Heart left ventricle (tissue), 16 donors: Measurements from ENCODE around the gene LSAMP. TPM values are rescaled to one million over a fixed set of nuclear protein-coding genes. Genes with fewer than 3 reads are reported as not detected.
A peak's percentile ranks its signal among the peaks of the same experiment; 100 is the strongest.

Experiments
- ATAC-seq, 4 donors: fragments of 200-7000 bp; cut with Tn5 transposase; one replicate each; pipeline ENCODE4 v1.9.1; 2020 to 2022; ENCODE audit warnings: moderate library complexity in 4 of 4, mild to moderate bottlenecking in 3 of 4, moderate number of reproducible peaks in 1 of 4
- DNase-seq, 5 donors: peaks; one replicate each; pipeline ENCODE4 v3.0.0-alpha.2; 2020
- H3K27ac ChIP-seq, 12 donors: fragments of 200-600 bp; sonication (generic) in 4 of 12; one replicate each; pipeline versions ENCODE4 v1.5.0 to v1.8.0; 2016 to 2022; ENCODE audit warnings: mild to moderate bottlenecking in 2 of 12
- H3K27me3 ChIP-seq, 9 donors: fragments of 200-600 bp; sonication (generic) in 2 of 9; one replicate each; pipeline versions ENCODE4 v1.5.1 to v1.8.0; 2016 to 2022; ENCODE audit warnings: mild to moderate bottlenecking in 3 of 9
- H3K36me3 ChIP-seq, 9 donors: fragments of 200-600 bp; sonication (generic) in 2 of 9; one replicate each; pipeline versions ENCODE4 v1.5.0 to v1.8.0; 2018 to 2022; ENCODE audit warnings: mild to moderate bottlenecking in 2 of 9
- H3K4me1 ChIP-seq, 12 donors: fragments of 200-600 bp; sonication (generic) in 4 of 12; one replicate each; pipeline versions ENCODE4 v1.5.0 to v1.8.0; 2016 to 2022; ENCODE audit warnings: mild to moderate bottlenecking in 3 of 12
- H3K4me3 ChIP-seq, 12 donors: fragments of 200-600 bp; sonication (generic) in 4 of 12; one replicate each; pipeline versions ENCODE4 v1.5.0 to v1.8.0; 2017 to 2022; ENCODE audit warnings: mild to moderate bottlenecking in 9 of 12, moderate library complexity in 4 of 12
- H3K9me3 ChIP-seq, 12 donors: fragments of 200-600 bp; sonication (generic) in 4 of 12; one replicate each; pipeline versions ENCODE4 v1.5.0 to v1.8.0; 2016 to 2022; ENCODE audit warnings: mild to moderate bottlenecking in 1 of 12
- POLR2A ChIP-seq, 2 donors: fragments of 450-650 bp; IDR thresholded peaks; one replicate each; pipeline ENCODE4 v1.6.1; 2017; ENCODE audit warnings: antibody characterized with exemption in 2 of 2, mild to moderate bottlenecking in 2 of 2, moderate library complexity in 2 of 2
- WGBS, 4 donors: extraction: QIAGEN DNeasy Blood & Tissue Kit in 2 of 4; methylation state at CpG; one replicate each; pipeline versions ENCODE4 v1.1.5 to v1.1.7; 2013 to 2018; 5-methylcytosine and 5-hydroxymethylcytosine counted together
- intact Hi-C, 10 donors: fragments of 100-400 bp; cut with DNase I; formaldehyde crosslinking; loops; one replicate each; pipeline versions ENCODE4 v1.11.1 to v1.14.2; 2022
- polyA plus RNA-seq, 2 donors: library from polyadenylated mRNA; stranded (reverse); fragments of 200-250 nt; gene quantifications; one replicate each; pipeline ENCODE4 v1.2.3, GENCODE V29; 2013
- total RNA-seq, 9 donors: library from RNA; depleted of rRNA in 2 of 9; stranded (reverse); fragments of >200 nt in 2 of 9; fragmentation: NEBNext Ultra II Directional in 3 of 9; extraction: Animal tissue kit (Norgen Biotek cat#: 25700) in 3 of 9; gene quantifications; one replicate each; pipeline versions ENCODE4 v1.1.0 to v1.2.4, GENCODE V29; 2016 to 2023
- TF ChIP-seq, protein P1 (sequence below), 12 donors: fragments of 200-600 bp; sonication (generic) in 4 of 12; IDR thresholded peaks; one replicate each; pipeline versions ENCODE4 v1.5.0 to v1.8.0; 2018 to 2022; ENCODE audit warnings: antibody characterized with exemption in 12 of 12, mild to moderate bottlenecking in 5 of 12
- donor health status: ischemic (EF 13 %, LVEDD 7.1; RV severe dilation, severe dysfunction).
- donor health status: healthy with polysubstance abuse.
- donor health status: DM: no; HTN: yes; CAD: no.
- donor health status: DM: no; HTN: no; CAD: no.
- donor health status: ischemic (EF 25% LVEDD 6.9; RV normal size, moderate dysfunction).
- donor health status: ischemic (EF 25% LVEDD 5.7; RV mildly dilated, moderate dysfunction).
- donor health status: healthy.
- donor health status: DM: yes; HTN: yes; CAD: no.
- donor health status: ischemic (EF 35%, LVEDD 5.7; RV mildly dilated, moderate dysfunction).
- donor health status: nonischemic (EF 11% LVEDD 7.7; RV severe dilation, severe dysfunction).
- donor health status: DM: yes; HTN: yes; CAD: no.
- donor health status: PGD.
- donor health status: ischemic (EF 29% LVEDD 5.4; RV normal size, mild dysfunction).
- donor health status: nonischemic (EF 23%, LVEDD 6.1; RV moderate dilation, normal function).

The LSAMP gene
- total and polyA plus RNA-seq, 11 donors = 1.6 to 52.3 (median 7.2) TPM

DNA sequence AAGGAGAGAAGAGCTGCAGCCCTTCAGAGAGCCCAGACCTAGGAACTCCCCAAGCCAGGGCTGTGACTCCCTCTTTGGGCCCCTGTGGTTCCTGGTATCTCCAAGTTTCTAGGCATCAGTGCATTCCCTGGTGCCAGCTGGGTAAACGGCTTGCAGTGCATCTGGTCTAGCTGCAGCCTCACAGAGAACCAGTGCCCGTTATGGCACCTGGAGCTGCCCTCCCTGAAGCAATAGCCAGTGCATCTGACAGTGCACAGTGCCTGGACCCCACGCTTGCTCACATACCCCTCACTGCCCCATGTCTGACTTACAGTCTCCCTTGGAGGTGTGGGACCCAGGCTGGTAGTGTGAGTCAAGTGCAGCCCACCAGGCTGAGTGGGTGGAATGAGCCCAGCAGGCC, 52.1 kb downstream of the LSAMP start:
- no peak overlapping the region for H3K27ac ChIP-seq
- no peaks in the 10 kb centered on the region for H3K9me3 ChIP-seq
- no peak for ATAC-seq
- 60 to 83% (median 78%) methylated on average over 3 of the region's 3 CpGs for WGBS, 4 donors
- no peaks in the 10 kb centered on the region for H3K27me3 ChIP-seq
- intact Hi-C loops = no loop called here
- TF ChIP-seq POLR2A (IDR thresholded peaks at IDR 0.05) = no peak
- TF ChIP-seq, protein P1, sequence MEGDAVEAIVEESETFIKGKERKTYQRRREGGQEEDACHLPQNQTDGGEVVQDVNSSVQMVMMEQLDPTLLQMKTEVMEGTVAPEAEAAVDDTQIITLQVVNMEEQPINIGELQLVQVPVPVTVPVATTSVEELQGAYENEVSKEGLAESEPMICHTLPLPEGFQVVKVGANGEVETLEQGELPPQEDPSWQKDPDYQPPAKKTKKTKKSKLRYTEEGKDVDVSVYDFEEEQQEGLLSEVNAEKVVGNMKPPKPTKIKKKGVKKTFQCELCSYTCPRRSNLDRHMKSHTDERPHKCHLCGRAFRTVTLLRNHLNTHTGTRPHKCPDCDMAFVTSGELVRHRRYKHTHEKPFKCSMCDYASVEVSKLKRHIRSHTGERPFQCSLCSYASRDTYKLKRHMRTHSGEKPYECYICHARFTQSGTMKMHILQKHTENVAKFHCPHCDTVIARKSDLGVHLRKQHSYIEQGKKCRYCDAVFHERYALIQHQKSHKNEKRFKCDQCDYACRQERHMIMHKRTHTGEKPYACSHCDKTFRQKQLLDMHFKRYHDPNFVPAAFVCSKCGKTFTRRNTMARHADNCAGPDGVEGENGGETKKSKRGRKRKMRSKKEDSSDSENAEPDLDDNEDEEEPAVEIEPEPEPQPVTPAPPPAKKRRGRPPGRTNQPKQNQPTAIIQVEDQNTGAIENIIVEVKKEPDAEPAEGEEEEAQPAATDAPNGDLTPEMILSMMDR (IDR thresholded peaks at IDR 0.05) = no peak
- H3K4me1 ChIP-seq = no peaks in the 10 kb centered on the region
- DNase-seq = no peak
- no peak overlapping the region for H3K4me3 ChIP-seq
- H3K36me3 ChIP-seq = no peaks in the 10 kb centered on the region

DNA sequence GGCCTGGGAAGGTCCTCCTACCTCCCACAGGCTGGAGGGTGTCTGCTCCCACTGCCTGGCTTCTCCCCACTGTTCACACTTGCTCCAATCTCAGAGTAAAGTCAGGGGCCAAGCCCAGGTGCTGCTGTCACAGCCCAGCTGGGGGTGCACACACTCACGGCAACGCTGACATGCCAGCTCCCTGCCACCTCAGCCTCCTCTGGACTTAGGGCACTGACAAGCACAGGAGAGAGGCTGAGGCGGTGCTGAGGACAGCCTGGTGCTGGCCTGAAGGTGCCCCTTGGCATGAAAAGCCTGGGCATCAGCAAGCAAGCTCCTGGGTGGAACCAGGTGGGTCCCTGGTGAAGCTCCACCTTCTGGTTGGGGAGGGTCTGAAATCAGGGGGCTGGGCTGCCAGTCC, 53.0 kb downstream of the LSAMP start:
- TF ChIP-seq, protein P1 (IDR thresholded peaks at IDR 0.05) = no peak
- no peak for TF ChIP-seq POLR2A (IDR thresholded peaks at IDR 0.05)
- WGBS, 4 donors = 90 to 93% (median 91%) methylated on average over 2 to 3 of the region's 3 CpGs
- intact Hi-C loops = no loop called here
- H3K27ac ChIP-seq = no peak overlapping the region
- no peaks in the 10 kb centered on the region for H3K27me3 ChIP-seq
- H3K9me3 ChIP-seq = no peaks in the 10 kb centered on the region
- H3K36me3 ChIP-seq = no peaks in the 10 kb centered on the region
- no peak for ATAC-seq
- no peaks in the 10 kb centered on the region for H3K4me1 ChIP-seq
- no peak overlapping the region for H3K4me3 ChIP-seq
- peak in 1 of 5 donors; percentile 22 for DNase-seq

DNA sequence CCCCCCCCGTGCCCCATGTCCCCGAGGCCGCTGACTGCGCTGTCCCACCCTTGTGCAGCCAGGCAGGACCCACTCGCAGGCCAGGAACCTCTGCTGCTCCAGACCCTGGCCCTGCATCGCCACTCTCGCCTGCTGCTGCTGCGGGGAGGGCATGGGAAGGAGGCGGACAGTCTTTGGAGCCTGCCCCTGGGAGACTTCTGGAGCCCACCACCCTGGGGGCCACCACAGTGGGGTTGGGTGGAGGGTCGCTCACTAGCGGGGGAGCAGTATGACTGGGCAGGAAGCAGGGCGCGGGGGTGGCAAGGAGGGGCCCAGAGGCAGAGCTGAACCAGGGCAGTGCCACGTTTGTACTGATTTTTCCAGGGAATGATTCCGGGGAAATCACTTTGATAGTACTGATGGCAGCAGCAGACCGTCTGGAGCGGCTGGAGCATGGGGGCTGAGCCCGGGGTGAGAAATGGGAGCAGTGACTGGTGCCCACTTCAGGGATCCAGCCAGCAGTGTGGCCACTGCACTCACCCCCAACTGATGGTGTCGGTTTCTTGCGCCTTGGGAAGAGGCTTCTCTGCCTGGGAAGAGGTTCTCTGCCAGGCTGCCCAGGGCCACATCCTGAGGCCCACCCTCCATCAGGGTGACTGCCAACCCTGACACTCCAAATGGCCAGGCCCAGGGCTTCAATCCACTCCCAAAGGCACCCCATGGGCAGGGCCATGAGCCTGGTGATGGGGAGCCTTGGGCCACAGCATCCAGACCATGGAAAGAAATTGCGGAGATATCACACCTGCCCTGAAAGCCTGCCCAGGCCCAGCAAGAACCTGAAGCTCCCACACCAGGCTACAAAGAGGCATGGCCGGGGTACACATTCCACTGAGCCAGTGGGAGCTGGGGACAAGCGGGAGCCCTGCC, 53.7 kb downstream of the LSAMP start:
- no peak overlapping the region for H3K27ac ChIP-seq
- peak in 2 of 5 donors; percentile 18 to 37 for DNase-seq
- no peaks in the 10 kb centered on the region for H3K27me3 ChIP-seq
- ATAC-seq = peak in 1 of 4 donors; percentile 27
- intact Hi-C loops = no loop called here
- no peak overlapping the region for H3K4me3 ChIP-seq
- no peak for TF ChIP-seq POLR2A (IDR thresholded peaks at IDR 0.05)
- no peaks in the 10 kb centered on the region for H3K9me3 ChIP-seq
- H3K36me3 ChIP-seq = no peaks in the 10 kb centered on the region
- no peaks in the 10 kb centered on the region for H3K4me1 ChIP-seq
- WGBS, 4 donors = 88 to 94% (median 90%) methylated on average over 15 to 23 of the region's 23 CpGs

DNA sequence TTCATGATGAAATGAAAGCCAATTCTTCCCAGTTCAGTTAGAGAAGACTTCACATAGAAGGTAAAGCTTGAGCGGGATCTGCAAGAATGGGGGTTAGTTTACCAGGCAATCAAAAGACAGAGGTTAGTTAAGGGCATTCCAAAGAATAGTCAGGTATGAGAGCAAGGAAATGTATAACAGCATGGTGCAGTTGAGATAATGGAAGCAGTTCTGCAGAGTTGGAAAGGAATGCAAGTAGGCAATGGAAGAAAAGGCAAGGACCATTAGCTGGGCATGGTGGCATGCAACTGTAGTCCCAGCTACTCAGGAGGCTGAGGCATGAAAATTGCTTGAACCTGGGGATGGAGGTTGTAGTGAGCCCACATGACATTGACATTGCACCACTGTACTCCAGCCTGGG, 55.0 kb downstream of the LSAMP start:
- Histone ChIP-seq H3K36me3 (no peaks in the 10 kb centered on the region), H3K4me1 (no peaks in the 10 kb centered on the region), H3K9me3 (no peaks in the 10 kb centered on the region), H3K27ac (no peak overlapping the region), H3K4me3 (no peak overlapping the region), H3K27me3 (no peaks in the 10 kb centered on the region)
- intact Hi-C loops = no loop called here
- TF ChIP-seq, protein P1 (IDR thresholded peaks at IDR 0.05) = no peak
- no peak for TF ChIP-seq POLR2A (IDR thresholded peaks at IDR 0.05)
- ATAC-seq (no peak), DNase-seq (no peak)
- 95 to 100% (median 97%) methylated on average over 1 of the region's 1 CpG for whole genome bisulfite sequencing, 4 donors
